ENCODE results near the gene TOE1.
"Not testable (repeated sequence)": the region's sequence is repeated elsewhere in the genome, so short reads cannot be mapped to it uniquely, and the experiment has no call there.

TOE1 gene

GRCh38 chr1:45339789-45340558, at the start of gene TOE1, which contains the start of gene MUTYH:
TOE1 (plus strand) TSS chr1:45340170; CDS start chr1:45340253, 83 bp downstream.
MUTYH (minus strand) TSS chr1:45340440; CDS start chr1:45334505, 5,935 bp downstream.
- DNase-seq: peak; percentile 97

- not testable (repeated sequence) for DNase-seq
These were observed 49.0 kb upstream of the TOE1 start for GRCh38 chr1:45291002-45291401.

- DNase-seq: no peak
These were observed 48.3 kb upstream of the TOE1 start for GRCh38 chr1:45291716-45292115.

- no peak for DNase-seq
These were observed 42.2 kb upstream of the TOE1 start for GRCh38 chr1:45297666-45298356.

GRCh38 chr1:45299296-45299695, 40.7 kb upstream of the TOE1 start:
- no peak for DNase-seq

- DNase-seq: peak; percentile 89
These were observed 39.8 kb upstream of the TOE1 start for GRCh38 chr1:45299981-45300668.

- DNase-seq: no peak
These were observed 39.3 kb upstream of the TOE1 start for GRCh38 chr1:45300669-45300997.

- no peak for DNase-seq
These were observed 37.3 kb upstream of the TOE1 start for GRCh38 chr1:45302505-45303150.

GRCh38 chr1:45303520-45304310, 36.3 kb upstream of the TOE1 start:
- DNase-seq: peak; percentile 99

- DNase-seq: peak; percentile 56
These were observed 35.5 kb upstream of the TOE1 start for GRCh38 chr1:45304311-45305081.

GRCh38 chr1:45305231-45305630, 34.7 kb upstream of the TOE1 start:
- no peak for DNase-seq

- no peak for DNase-seq
These were observed 33.7 kb upstream of the TOE1 start for GRCh38 chr1:45306319-45306718.

GRCh38 chr1:45306905-45307304, 33.1 kb upstream of the TOE1 start:
- no peak for DNase-seq

- DNase-seq: no peak
These were observed 25.7 kb upstream of the TOE1 start for GRCh38 chr1:45314266-45314665.

GRCh38 chr1:45317166-45317565, 22.8 kb upstream of the TOE1 start:
- peak; percentile 90 for DNase-seq

GRCh38 chr1:45319761-45320160, 20.2 kb upstream of the TOE1 start:
- DNase-seq: no peak

GRCh38 chr1:45321444-45321843, 18.5 kb upstream of the TOE1 start:
- no peak for DNase-seq

- no peak for DNase-seq
These were observed 17.4 kb upstream of the TOE1 start for GRCh38 chr1:45322486-45323040.

GRCh38 chr1:45325851-45326506, 14.0 kb upstream of the TOE1 start:
- peak; percentile 50 for DNase-seq

All from NCI-H82 (cell line).